ENCODE measurements around the gene SSTR3. TPM values are rescaled to one million over a fixed set of nuclear protein-coding genes. Genes with fewer than 3 reads are reported as not detected.
"Not testable (repeated sequence)": the region's sequence is repeated elsewhere in the genome, so short reads cannot be mapped to it uniquely, and the experiment has no call there.

The SSTR3 gene
- total RNA-seq, 1 donor from 2014 or later = not detected

DNA sequence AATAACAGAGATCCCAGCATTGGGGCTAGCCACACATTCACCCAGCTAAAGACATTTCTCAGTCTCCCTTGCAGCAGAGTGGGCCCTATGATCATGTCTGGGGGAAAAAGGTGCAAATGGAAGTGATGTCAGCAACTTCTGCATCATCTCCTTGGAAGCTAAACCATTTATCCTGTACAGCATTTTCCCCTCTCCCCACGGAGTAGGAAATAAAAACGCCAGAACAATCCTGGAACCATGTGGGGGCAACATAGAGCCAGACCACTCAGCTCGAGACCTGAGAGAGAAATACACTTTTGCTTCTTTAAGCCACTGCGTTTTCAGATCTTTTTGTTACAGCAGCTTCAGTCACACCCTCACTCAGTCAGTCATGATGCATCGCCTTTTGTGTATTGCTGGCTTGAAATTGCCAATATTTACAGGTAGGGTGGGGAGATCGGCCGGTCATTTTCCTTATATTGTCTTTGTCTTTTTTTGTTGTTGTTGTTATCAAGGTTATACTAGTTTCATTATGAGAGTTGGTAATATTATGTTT lies 40.9 kb upstream of the SSTR3 start:
- Mint-ChIP-seq H3K4me3 (ENCODE audit: unreplicated experiment) (no peak overlapping the region), H3K4me1 (ENCODE audit: low read depth) (peaks cover 9% of the 10 kb centered on the region), H3K9me3 (ENCODE audit: low read depth) (no peaks in the 10 kb centered on the region), H3K27ac (ENCODE audit: unreplicated experiment) (no peak overlapping the region), H3K27me3 (ENCODE audit: low read depth) (peaks cover 25% of the 10 kb centered on the region), H3K36me3 (ENCODE audit: low read depth) (no peaks in the 10 kb centered on the region)
- TF ChIP-seq, protein P1, sequence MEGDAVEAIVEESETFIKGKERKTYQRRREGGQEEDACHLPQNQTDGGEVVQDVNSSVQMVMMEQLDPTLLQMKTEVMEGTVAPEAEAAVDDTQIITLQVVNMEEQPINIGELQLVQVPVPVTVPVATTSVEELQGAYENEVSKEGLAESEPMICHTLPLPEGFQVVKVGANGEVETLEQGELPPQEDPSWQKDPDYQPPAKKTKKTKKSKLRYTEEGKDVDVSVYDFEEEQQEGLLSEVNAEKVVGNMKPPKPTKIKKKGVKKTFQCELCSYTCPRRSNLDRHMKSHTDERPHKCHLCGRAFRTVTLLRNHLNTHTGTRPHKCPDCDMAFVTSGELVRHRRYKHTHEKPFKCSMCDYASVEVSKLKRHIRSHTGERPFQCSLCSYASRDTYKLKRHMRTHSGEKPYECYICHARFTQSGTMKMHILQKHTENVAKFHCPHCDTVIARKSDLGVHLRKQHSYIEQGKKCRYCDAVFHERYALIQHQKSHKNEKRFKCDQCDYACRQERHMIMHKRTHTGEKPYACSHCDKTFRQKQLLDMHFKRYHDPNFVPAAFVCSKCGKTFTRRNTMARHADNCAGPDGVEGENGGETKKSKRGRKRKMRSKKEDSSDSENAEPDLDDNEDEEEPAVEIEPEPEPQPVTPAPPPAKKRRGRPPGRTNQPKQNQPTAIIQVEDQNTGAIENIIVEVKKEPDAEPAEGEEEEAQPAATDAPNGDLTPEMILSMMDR (IDR thresholded peaks at IDR 0.05) = peak; percentile 18
- DNase-seq (ENCODE audit: low spot score) = no peak

GRCh38 chr22:37251836-37252235 lies 39.6 kb upstream of the SSTR3 start:
- H3K27me3 Mint-ChIP-seq (ENCODE audit: low read depth) = peaks cover 26% of the 10 kb centered on the region
- not testable (repeated sequence) for H3K4me1 Mint-ChIP-seq (ENCODE audit: low read depth); H3K36me3 Mint-ChIP-seq (ENCODE audit: low read depth); H3K9me3 Mint-ChIP-seq (ENCODE audit: low read depth); H3K27ac Mint-ChIP-seq (ENCODE audit: unreplicated experiment); H3K4me3 Mint-ChIP-seq (ENCODE audit: unreplicated experiment); DNase-seq (ENCODE audit: low spot score)

- Mint-ChIP-seq H3K27ac (ENCODE audit: unreplicated experiment) (no peak overlapping the region), H3K36me3 (ENCODE audit: low read depth) (no peaks in the 10 kb centered on the region), H3K4me1 (ENCODE audit: low read depth) (peaks cover 9% of the 10 kb centered on the region), H3K4me3 (ENCODE audit: unreplicated experiment) (no peak overlapping the region), H3K27me3 (ENCODE audit: low read depth) (peaks cover 18% of the 10 kb centered on the region), H3K9me3 (ENCODE audit: low read depth) (no peaks in the 10 kb centered on the region)
- TF ChIP-seq, protein P1 (IDR thresholded peaks at IDR 0.05) = no peak
- DNase-seq (ENCODE audit: low spot score) = no peak
Observed at GRCh38 chr22:37249986-37250385, 37.7 kb upstream of the SSTR3 start.

- no peaks in the 10 kb centered on the region for H3K9me3 Mint-ChIP-seq (ENCODE audit: low read depth)
- no peak overlapping the region for H3K27ac Mint-ChIP-seq (ENCODE audit: unreplicated experiment)
- H3K4me3 Mint-ChIP-seq (ENCODE audit: unreplicated experiment) = no peak overlapping the region
- H3K4me1 Mint-ChIP-seq (ENCODE audit: low read depth) = no peaks in the 10 kb centered on the region
- TF ChIP-seq, protein P1 (IDR thresholded peaks at IDR 0.05) = no peak
- no peaks in the 10 kb centered on the region for H3K36me3 Mint-ChIP-seq (ENCODE audit: low read depth)
- no peak for DNase-seq (ENCODE audit: low spot score)
- H3K27me3 Mint-ChIP-seq (ENCODE audit: low read depth) = peaks cover 23% of the 10 kb centered on the region
Observed at GRCh38 chr22:37248251-37248650, 36.0 kb upstream of the SSTR3 start.

DNA sequence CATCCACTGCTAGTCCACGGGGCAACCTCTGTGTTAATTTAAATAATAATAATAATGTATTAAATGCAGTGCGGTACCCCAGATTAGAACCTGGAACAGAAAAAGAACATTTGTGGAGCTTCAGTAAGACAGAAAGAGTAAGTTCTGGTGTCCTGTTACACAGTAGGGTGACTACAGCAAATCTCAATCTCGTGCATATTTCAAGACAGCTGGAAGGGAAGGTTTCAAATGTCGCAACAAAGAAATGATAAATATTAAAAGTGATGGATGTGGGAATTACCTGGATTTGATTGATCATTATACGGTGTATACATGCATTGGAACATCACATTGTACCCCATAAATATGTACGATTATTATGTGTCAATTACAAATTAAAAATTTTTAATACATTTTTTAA lies 33.5 kb upstream of the SSTR3 start:
- DNase-seq (ENCODE audit: low spot score) = no peak
- TF ChIP-seq, protein P1 (IDR thresholded peaks at IDR 0.05) = no peak

More for the DNA sequence above, 33.5 kb upstream of the SSTR3 start:
- H3K9me3 Mint-ChIP-seq (ENCODE audit: low read depth) = no peaks in the 10 kb centered on the region
- H3K27me3 Mint-ChIP-seq (ENCODE audit: low read depth) = peaks cover 14% of the 10 kb centered on the region
- peaks cover 6% of the 10 kb centered on the region for H3K4me1 Mint-ChIP-seq (ENCODE audit: low read depth)
- H3K27ac Mint-ChIP-seq (ENCODE audit: unreplicated experiment) = no peak overlapping the region
- H3K36me3 Mint-ChIP-seq (ENCODE audit: low read depth) = no peaks in the 10 kb centered on the region
- H3K4me3 Mint-ChIP-seq (ENCODE audit: unreplicated experiment) = no peak overlapping the region
